ENCODE measurements around the gene CRYBB3.
"Not testable (repeated sequence)": the region's sequence is repeated elsewhere in the genome, so short reads cannot be mapped to it uniquely, and the experiment has no call there.

CRYBB3 gene

GRCh38 chr22:25228822-25229221 lies 29.2 kb downstream of the CRYBB3 start:
- no peak overlapping the region for H3K27ac ChIP-seq

DNA sequence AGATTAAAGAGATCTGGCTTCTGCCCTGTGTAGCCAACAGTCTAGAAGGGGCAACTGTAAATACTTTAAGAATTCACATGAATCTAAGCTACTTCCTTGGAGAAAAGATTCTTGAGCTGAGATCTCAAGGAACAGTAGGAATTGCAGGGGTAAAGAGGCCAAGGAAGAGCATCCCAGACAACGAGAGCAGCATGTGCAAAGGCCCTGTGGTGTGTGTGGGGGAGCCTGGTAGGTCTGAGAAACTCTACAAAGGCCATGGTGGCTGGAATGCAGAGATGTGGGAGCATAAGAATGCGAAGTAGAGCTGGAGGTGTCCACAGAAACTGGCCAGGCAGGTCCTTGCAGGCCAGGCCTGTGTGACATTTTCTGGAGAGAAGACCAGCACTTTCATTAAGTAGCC lies 31.1 kb downstream of the CRYBB3 start:
- not testable (repeated sequence) for H3K9ac ChIP-seq; H3K4me1 ChIP-seq; H3K27me3 ChIP-seq; H3K4me3 ChIP-seq; H4K20me1 ChIP-seq; H3K9me3 ChIP-seq (replicated peaks in 1 of 11); H3K4me2 ChIP-seq; H3K27ac ChIP-seq; H3K36me3 ChIP-seq

More at GRCh38 chr22:25228822-25229221, 29.2 kb downstream of the CRYBB3 start:
- Histone ChIP-seq H3K4me3 (no peak overlapping the region), H3K4me2 (no peak overlapping the region), H3K27me3 (no peaks in the 10 kb centered on the region), H3K4me1 (no peaks in the 10 kb centered on the region), H4K20me1 (no peaks in the 10 kb centered on the region), H3K36me3 (no peaks in the 10 kb centered on the region), H3K9ac (no peak overlapping the region), H3K9me3 (replicated peaks in 1 of 11) (no peaks in the 10 kb centered on the region)
- no peak for TF ChIP-seq Cebpa-rat (IDR thresholded peaks at IDR 0.05)

DNA sequence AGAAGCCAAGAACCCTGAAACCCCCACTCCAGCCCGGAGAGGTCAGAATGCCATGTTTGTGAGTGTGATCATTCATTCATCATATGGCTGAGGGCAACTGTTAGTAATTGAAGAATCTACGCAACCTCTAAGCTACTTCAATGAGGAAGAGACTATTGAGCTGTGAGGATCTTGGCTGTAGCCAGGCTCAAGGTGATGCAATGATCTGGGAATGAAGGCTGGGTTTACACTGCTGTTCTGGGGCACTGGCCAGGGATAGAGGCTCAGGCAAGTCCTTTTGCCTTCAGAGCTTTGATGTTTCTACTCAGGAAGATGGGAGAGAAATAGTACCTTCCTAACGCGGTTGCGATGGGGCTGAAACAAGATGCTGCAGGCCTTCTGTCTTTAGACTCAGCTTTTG lies 32.6 kb downstream of the CRYBB3 start:
- Histone ChIP-seq H3K36me3 (no peaks in the 10 kb centered on the region), H3K27ac (no peak overlapping the region), H3K9me3 (replicated peaks in 1 of 11) (no peaks in the 10 kb centered on the region), H3K4me1 (peaks cover 0 to 5% (median 0%) of the 10 kb centered on the region in 10 experiments; a peak in 4 of 20 replicates), H3K4me2 (no peak overlapping the region), H3K9ac (no peak overlapping the region), H3K4me3 (no peak overlapping the region), H3K27me3 (no peaks in the 10 kb centered on the region), H4K20me1 (no peaks in the 10 kb centered on the region)
- no peak for TF ChIP-seq Cebpa-rat (IDR thresholded peaks at IDR 0.05)

GRCh38 chr22:25233706-25234105 lies 34.0 kb downstream of the CRYBB3 start:
- H3K27me3 ChIP-seq, H3K27ac ChIP-seq, H3K4me2 ChIP-seq: not testable (repeated sequence)

GRCh38 chr22:25235547-25236290 lies 36.1 kb downstream of the CRYBB3 start:
- Histone ChIP-seq H3K36me3 (no peaks in the 10 kb centered on the region), H3K4me1 (peaks cover 0 to 11% (median 6%) of the 10 kb centered on the region in 10 experiments; a peak in 14 of 20 replicates), H3K9ac (no peak overlapping the region), H3K4me3 (no peak overlapping the region), H3K9me3 (replicated peaks in 1 of 11) (no peaks in the 10 kb centered on the region), H3K4me2 (peak overlapping the region; percentile 18 to 69 (median 38); a peak in 18 of 22 replicates), H3K27me3 (no peaks in the 10 kb centered on the region), H4K20me1 (no peaks in the 10 kb centered on the region), H3K27ac (no peak overlapping the region)
- no peak for TF ChIP-seq Cebpa-rat (IDR thresholded peaks at IDR 0.05)

More at GRCh38 chr22:25233706-25234105, 34.0 kb downstream of the CRYBB3 start:
- H3K4me3 ChIP-seq; H3K9me3 ChIP-seq (replicated peaks in 1 of 11); H4K20me1 ChIP-seq; H3K9ac ChIP-seq; H3K4me1 ChIP-seq; H3K36me3 ChIP-seq: not testable (repeated sequence)

GRCh38 chr22:25236417-25236816 lies 36.8 kb downstream of the CRYBB3 start:
- Histone ChIP-seq H3K27ac (no peak overlapping the region), H3K4me1 (peaks cover 0 to 18% (median 13%) of the 10 kb centered on the region in 10 experiments; a peak in 14 of 20 replicates), H4K20me1 (no peaks in the 10 kb centered on the region), H3K9ac (no peak overlapping the region), H3K9me3 (replicated peaks in 1 of 11) (no peaks in the 10 kb centered on the region), H3K27me3 (no peaks in the 10 kb centered on the region), H3K4me2 (peak overlapping the region in 10 of 11 experiments; percentile 18 to 69 (median 40); a peak in 10 of 22 replicates), H3K36me3 (no peaks in the 10 kb centered on the region), H3K4me3 (no peak overlapping the region)
- TF ChIP-seq Cebpa-rat (IDR thresholded peaks at IDR 0.05), result no peak

DNA sequence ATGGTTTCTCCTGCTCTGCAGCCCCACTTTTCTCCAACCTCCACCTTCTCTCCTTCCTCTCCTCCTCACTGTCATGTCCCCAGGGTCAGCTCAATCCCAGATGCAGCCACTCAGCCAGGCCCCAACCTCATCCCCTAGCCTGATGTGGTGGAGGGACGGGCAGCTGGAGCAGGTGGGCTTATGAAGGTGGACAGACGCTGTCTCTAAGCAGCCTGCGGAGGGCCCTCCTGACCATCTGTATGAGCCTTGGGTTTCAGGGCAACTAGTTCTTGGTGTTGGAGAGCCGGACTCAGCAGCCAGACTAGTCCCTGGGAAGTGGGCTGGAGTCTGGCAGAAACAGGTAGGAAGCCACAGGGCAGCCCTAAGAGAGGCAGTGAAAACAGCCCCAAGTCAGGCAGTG lies 37.8 kb downstream of the CRYBB3 start:
- Histone ChIP-seq H3K4me2 (no peak overlapping the region), H3K36me3 (no peaks in the 10 kb centered on the region), H3K4me1 (peaks cover 0 to 24% (median 16%) of the 10 kb centered on the region in 10 experiments; a peak in 14 of 20 replicates), H3K27ac (no peak overlapping the region), H4K20me1 (no peaks in the 10 kb centered on the region), H3K9ac (no peak overlapping the region), H3K4me3 (no peak overlapping the region), H3K27me3 (no peaks in the 10 kb centered on the region), H3K9me3 (replicated peaks in 1 of 11) (no peaks in the 10 kb centered on the region)
- no peak for TF ChIP-seq Cebpa-rat (IDR thresholded peaks at IDR 0.05)

- H3K4me2 ChIP-seq; H4K20me1 ChIP-seq; H3K27ac ChIP-seq; H3K9ac ChIP-seq; H3K27me3 ChIP-seq; H3K4me3 ChIP-seq; H3K9me3 ChIP-seq (replicated peaks in 1 of 11); H3K36me3 ChIP-seq: not testable (repeated sequence)
- peaks cover 0 to 24% (median 16%) of the 10 kb centered on the region in 10 experiments; a peak in 14 of 20 replicates for H3K4me1 ChIP-seq
Measured at GRCh38 chr22:25238058-25238457, 38.4 kb downstream of the CRYBB3 start.

- H3K4me1 ChIP-seq; H3K36me3 ChIP-seq; H3K9me3 ChIP-seq (replicated peaks in 1 of 11); H3K9ac ChIP-seq; H3K27ac ChIP-seq; H3K27me3 ChIP-seq; H4K20me1 ChIP-seq; H3K4me2 ChIP-seq; H3K4me3 ChIP-seq: not testable (repeated sequence)
Measured at GRCh38 chr22:25255169-25255568, 55.5 kb downstream of the CRYBB3 start.
